COLO668 (cell line): Measurements from ENCODE around the gene GPR37L1.
"Not testable (repeated sequence)": the region's sequence is repeated elsewhere in the genome, so short reads cannot be mapped to it uniquely, and the experiment has no call there.

Experiments used
- DNase-seq: peaks from one replicate; lab custom pipeline; 2025; ENCODE audit not compliant: unreplicated experiment; lab: John Stamatoyannopoulos, UW

GPR37L1 gene

GRCh38 chr1:202167054-202167453 is 44.3 kb downstream of the GPR37L1 start:
- DNase-seq = not testable (repeated sequence)

GRCh38 chr1:202167708-202168415 is 45.1 kb downstream of the GPR37L1 start:
- DNase-seq = no peak

- no peak for DNase-seq
These were observed 46.1 kb downstream of the GPR37L1 start for GRCh38 chr1:202168861-202169260.

DNA sequence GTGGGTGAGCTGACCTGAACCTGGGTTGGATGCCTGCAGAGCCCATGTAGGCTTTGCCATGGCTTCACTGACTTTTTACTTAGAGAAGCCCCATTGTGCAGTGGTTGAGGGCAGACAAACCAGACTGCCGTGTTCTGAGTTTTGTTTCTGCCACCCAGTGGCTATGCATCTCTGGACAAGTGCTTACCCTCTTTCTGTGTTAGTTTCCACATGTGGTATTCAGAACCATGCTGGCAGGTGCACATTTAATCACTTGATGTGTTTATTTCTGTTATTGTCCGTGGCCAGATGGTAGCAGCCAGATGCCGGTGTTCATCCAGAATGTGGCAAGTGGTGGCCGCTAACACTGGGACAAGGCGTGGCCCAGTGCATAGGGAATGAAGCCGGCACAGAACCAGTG is 48.0 kb downstream of the GPR37L1 start:
- DNase-seq = peak; percentile 50

- DNase-seq = no peak
These were observed 48.7 kb downstream of the GPR37L1 start for GRCh38 chr1:202171292-202172014.

DNA sequence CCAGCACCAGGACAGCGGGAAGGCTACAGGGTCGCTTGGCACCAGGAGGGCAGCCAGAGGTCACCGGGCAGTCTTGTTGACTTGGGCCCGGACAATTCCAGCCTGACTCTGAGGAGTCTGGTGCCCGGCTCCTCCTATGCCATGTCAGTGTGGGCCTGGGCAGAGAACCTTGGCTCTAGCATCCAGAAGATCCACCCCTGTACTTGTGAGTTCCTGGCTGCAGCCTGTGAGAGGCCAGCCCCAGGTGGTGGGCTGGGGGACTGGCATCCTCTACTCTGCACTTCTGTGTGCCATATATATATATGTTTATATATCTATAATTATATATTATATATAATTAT is 49.3 kb downstream of the GPR37L1 start:
- no peak for DNase-seq

- DNase-seq = no peak
These were observed 51.3 kb downstream of the GPR37L1 start for GRCh38 chr1:202173993-202174392.

- DNase-seq = no peak
These were observed 54.5 kb downstream of the GPR37L1 start for GRCh38 chr1:202176949-202177927.

DNA sequence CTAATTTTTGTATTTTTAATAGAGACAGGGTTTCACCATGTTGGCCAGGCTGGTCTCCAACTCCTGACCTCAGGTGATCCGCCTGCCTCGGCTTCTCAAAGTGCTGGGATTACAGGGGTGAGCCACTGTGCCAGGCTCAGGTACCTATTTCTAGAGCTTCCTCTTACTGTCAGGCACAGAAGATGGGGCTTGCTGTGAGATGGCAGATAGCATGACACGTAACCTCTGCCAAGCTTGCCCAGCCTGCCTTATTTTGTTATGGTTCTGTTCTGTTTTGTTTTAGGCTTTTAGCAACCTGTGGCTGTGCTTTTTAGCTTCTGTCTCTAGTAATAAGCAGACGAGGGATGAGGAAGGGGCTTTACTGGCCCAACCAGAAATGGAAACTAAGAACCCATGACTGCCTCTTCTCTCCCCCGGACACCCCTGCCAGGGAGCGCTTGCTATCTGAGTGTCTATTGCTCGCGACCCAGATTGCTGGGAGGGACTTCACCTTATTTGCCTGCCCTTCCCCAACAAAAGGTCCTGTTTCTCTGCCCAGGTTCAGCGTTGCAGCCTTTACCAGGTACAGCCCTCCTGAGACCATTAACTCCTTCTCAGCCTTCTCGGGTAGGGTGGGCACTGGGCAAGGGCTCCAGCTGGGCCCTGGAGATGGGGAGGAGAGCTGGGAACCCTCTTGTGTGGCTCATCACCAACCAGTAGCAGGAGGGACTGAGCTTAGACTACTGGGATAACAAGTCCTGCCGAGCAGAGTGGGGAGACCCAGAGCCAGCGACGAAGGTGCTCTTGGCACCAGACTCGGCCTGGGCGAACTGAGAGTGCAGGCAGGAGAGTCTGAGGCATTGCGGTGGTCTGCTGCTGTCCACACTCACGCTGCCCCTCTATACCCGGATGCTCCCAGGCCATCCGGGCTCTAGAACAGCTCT is 57.4 kb downstream of the GPR37L1 start:
- DNase-seq = no peak

GRCh38 chr1:202180751-202181139 is 58.0 kb downstream of the GPR37L1 start:
- DNase-seq = not testable (repeated sequence)

- DNase-seq = no peak
These were observed 58.9 kb downstream of the GPR37L1 start for GRCh38 chr1:202181586-202181985.

- DNase-seq = no peak
These were observed 59.5 kb downstream of the GPR37L1 start for GRCh38 chr1:202182040-202182877.
